Measurements from ENCODE around the gene ANKH.

DNA sequence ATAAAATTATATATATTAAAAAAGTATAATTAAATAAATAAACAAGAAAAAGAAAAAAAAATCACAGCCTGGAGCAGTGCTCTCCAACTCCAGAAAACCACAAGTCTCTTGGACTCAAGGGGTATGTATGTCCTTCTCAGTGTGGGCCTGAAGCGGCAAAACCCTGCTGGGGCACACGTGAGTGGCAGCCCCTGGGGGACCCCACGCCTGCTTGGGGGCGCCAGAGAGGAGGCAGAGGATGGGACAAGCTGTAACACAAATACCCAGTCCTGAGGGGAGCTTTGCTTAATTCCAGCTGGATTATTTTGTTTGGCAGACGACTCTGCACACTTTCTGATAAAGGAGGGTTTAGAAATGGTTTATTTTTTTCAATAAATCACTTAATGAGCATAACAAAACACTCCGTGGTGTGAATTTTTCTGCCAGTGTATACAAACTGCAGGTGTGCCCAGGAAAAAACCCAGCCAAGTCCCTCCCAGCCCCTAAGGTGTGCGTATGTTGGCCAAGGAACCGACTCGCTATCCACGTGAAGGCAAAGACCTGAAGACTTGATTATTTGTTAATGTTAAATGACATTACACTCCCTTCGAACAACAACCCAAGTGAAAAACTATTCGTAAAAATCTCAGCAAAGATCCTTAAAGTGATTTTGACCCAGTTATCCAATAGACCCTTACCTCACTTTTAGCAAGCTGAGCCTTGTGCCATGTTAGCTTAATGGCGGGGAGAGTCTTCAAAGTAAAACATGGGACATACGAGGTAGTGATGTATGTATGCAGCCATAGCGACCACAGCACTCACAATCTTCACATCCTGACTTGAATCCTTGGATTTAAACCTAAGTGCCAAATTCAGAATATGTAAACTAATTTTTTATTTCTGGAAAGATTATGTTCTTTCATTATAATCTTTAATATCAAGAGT is 32.9 kb downstream of the ANKH start:
- TF ChIP-seq YY1 (IDR thresholded peaks at IDR 0.05; ENCODE audit: low read depth): no peak
- no peak for TF ChIP-seq FOXM1 (IDR thresholded peaks at IDR 0.05; ENCODE audit: borderline replicate concordance, low read depth)
- no peak for TF ChIP-seq EP300 (IDR thresholded peaks at IDR 0.05; ENCODE audit: borderline replicate concordance)
- no peak for TF ChIP-seq NFIC (IDR thresholded peaks at IDR 0.05)
- no peak for TF ChIP-seq TCF12 (IDR thresholded peaks at IDR 0.05; ENCODE audit: low read depth)
- TF ChIP-seq, protein P1, sequence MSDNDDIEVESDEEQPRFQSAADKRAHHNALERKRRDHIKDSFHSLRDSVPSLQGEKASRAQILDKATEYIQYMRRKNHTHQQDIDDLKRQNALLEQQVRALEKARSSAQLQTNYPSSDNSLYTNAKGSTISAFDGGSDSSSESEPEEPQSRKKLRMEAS (IDR thresholded peaks at IDR 0.05): no peak
- no peak for TF ChIP-seq TAF1 (IDR thresholded peaks at IDR 0.05; ENCODE audit: low read depth)
- no peak for TF ChIP-seq RAD21 (IDR thresholded peaks at IDR 0.05; ENCODE audit: low read depth)
- no peak for TF ChIP-seq REST (IDR thresholded peaks at IDR 0.05; ENCODE audit: low read depth)
- TF ChIP-seq EGR1 (IDR thresholded peaks at IDR 0.05): no peak
- TF ChIP-seq CREB1 (IDR thresholded peaks at IDR 0.05; ENCODE audit: low read depth): no peak

Data from Ishikawa (cell line).